ENCODE measurements around the gene COL24A1.
"Not testable (repeated sequence)": the region's sequence is repeated elsewhere in the genome, so short reads cannot be mapped to it uniquely, and the experiment has no call there.

Gene COL24A1

GRCh38 chr1:86152887-86153286 lies 3.7 kb downstream of the COL24A1 start:
- DNase-seq, result no peak

GRCh38 chr1:86151427-86151826 lies 5.1 kb downstream of the COL24A1 start:
- DNase-seq, result no peak

- DNase-seq, result no peak
Observed at GRCh38 chr1:86150553-86151055, 6.0 kb downstream of the COL24A1 start.

GRCh38 chr1:86149591-86149990 lies 7.0 kb downstream of the COL24A1 start:
- DNase-seq, result no peak

GRCh38 chr1:86147755-86148154 lies 8.8 kb downstream of the COL24A1 start:
- no peak for DNase-seq

GRCh38 chr1:86146566-86146965 lies 10.0 kb downstream of the COL24A1 start:
- DNase-seq, result no peak

GRCh38 chr1:86140281-86140880 lies 16.2 kb downstream of the COL24A1 start:
- DNase-seq, result no peak

GRCh38 chr1:86138746-86139145 lies 17.8 kb downstream of the COL24A1 start:
- no peak for DNase-seq

GRCh38 chr1:86137436-86137835 lies 19.1 kb downstream of the COL24A1 start:
- no peak for DNase-seq

GRCh38 chr1:86119214-86119764 lies 37.3 kb downstream of the COL24A1 start:
- no peak for DNase-seq

GRCh38 chr1:86114816-86115400 lies 41.7 kb downstream of the COL24A1 start:
- no peak for DNase-seq

GRCh38 chr1:86114236-86114635 lies 42.3 kb downstream of the COL24A1 start:
- no peak for DNase-seq

GRCh38 chr1:86111590-86111989 lies 45.0 kb downstream of the COL24A1 start:
- DNase-seq, result not testable (repeated sequence)

GRCh38 chr1:86110451-86111129 lies 46.0 kb downstream of the COL24A1 start:
- DNase-seq, result no peak

- no peak for DNase-seq
Observed at GRCh38 chr1:86105533-86105866, 51.1 kb downstream of the COL24A1 start.

- no peak for DNase-seq
Observed at GRCh38 chr1:86104606-86105532, 51.7 kb downstream of the COL24A1 start.

GRCh38 chr1:86101616-86102015 lies 55.0 kb downstream of the COL24A1 start:
- no peak for DNase-seq

- no peak for DNase-seq
Observed at GRCh38 chr1:86100401-86100800, 56.2 kb downstream of the COL24A1 start.

- DNase-seq, result no peak
Observed at GRCh38 chr1:86089765-86090164, 66.8 kb downstream of the COL24A1 start.

- no peak for DNase-seq
Observed at GRCh38 chr1:86085741-86086409, 70.7 kb downstream of the COL24A1 start.

GRCh38 chr1:86084998-86085397 lies 71.6 kb downstream of the COL24A1 start:
- no peak for DNase-seq

- no peak for DNase-seq
Observed at GRCh38 chr1:86082183-86082582, 74.4 kb downstream of the COL24A1 start.

Data from activated CD8-positive, alpha-beta memory T cell treated with anti-CD3 and anti-CD28 coated beads for 24 hours (primary cell).